Keratinocyte (primary cell): Measurements from ENCODE around the gene DIS3L2.

Experiments used
- CTCF ChIP-seq, 3 experiments: IDR thresholded peaks in 1 of 3; conservative IDR thresholded peaks in 1 of 3; optimal IDR thresholded peaks in 1 of 3; 2 replicates in 2 of 3; 3 replicates in 1 of 3; pipeline versions ENCODE3 to v1.5.1; 2011; ENCODE audit warnings: low read length in 3 of 3, mild to moderate bottlenecking in 3 of 3, moderate library complexity in 2 of 3, control low read depth in 1 of 3, inconsistent platforms in 1 of 3; ENCODE audit not compliant: insufficient read depth in 2 of 3; ENCODE audit errors: extremely low read depth in 1 of 3
- EZH2 ChIP-seq: IDR thresholded peaks from one replicate; pipeline ENCODE4 v1.6.1; 2012; ENCODE audit warnings: inconsistent platforms, mild to moderate bottlenecking, low read length, moderate library complexity

DNA sequence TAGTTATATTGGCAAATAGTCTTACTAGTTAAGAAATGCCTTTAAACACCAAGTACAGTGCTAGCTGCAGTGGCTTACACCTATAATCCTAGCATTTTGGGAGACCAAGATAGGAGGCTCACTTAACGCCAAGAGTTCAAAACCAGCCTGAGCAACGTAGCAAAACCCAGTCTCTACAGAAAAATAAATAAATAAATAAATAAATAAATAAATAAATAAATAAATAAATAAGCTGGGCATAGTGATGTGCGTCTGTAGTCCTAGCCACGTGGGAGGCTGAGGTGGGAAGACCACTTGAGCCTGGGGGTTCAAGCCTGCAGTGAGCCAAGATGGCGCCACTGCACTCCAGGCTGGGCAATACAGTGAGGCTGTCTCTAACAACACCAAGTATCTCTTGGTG lies 258.4 kb downstream of the DIS3L2 start:
- TF ChIP-seq CTCF (optimal IDR thresholded peaks at IDR 0.05 in 1 of 3, IDR thresholded peaks at IDR 0.05 in 1 of 3, conservative IDR thresholded peaks at IDR 0.05 in 1 of 3; ENCODE audit: extremely low read depth in 1 of 3, insufficient read depth in 2 of 3, low read length in 3 of 3) = no peak
- no peak for TF ChIP-seq EZH2
